HUDEP-2 (cell line): ENCODE results near the gene MAJIN.

Source experiments
- DNase-seq, 76 experiments: peaks; one replicate each; lab custom pipeline; 2025; ENCODE audit not compliant: unreplicated experiment in 76 of 76; lab: John Stamatoyannopoulos, UW

The MAJIN gene

DNA sequence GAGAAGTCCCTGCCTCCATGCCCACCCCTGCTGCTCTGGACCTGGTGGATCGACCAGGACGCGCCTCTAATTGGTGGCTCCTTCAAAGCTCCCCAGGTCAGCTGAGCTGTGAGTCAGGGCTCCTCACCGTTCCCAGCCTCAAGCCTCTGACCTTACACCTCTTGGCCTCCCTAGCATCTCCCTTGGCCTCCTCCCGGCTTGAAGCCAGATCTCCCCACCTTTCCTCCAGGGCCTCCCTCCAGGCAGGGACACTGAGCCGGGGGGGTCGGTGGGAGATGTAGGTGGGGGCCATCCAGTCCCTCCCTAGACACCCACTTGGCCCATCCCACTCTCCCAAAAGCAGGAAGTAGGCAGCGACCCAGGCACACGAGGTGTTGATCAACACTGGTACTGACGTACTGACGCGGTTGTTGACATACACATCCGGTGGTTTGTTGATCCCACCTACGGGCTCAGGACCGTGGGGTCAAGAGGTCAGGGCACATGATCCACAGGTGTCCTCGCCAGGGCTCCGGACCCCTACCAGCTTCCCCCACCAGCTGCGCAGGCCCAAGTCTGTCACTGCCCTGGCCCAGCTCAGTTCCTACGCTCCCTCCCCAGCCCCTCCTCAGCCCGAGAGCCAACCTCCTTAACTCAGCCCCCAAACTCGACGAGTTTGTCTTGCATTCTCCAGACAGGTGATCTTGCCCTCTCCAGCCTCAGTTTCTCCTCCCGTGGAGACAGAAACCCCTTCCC is 55.7 kb downstream of the MAJIN start:
- DNase-seq: peak in 8 of 76 experiments; percentile 3 to 32 (median 10)

DNA sequence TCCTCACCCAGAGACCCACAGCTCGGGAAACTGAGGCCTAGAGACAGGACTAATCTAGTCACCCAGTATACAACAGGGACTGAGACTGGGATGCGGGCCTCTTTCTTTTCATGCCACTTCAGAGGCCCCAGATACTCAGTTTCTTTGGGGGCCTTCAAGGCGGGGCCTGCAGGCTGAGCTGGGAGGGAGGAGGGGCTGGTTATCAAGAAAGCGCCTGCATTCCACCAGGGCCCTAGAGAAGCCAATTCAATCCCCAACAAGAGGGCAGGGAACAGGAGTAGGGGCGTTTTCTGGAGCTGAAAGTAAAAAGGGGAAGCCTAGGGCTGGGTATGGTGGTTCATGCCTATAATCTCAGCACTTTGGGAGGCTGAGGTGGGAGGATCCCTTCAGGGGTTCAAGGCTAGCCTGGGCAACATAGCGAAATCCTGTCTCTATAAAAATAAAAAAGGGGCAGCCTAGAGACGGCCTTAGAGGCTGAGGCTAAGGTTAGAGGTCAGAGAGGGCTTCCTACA is 56.5 kb downstream of the MAJIN start:
- no peak for DNase-seq

DNA sequence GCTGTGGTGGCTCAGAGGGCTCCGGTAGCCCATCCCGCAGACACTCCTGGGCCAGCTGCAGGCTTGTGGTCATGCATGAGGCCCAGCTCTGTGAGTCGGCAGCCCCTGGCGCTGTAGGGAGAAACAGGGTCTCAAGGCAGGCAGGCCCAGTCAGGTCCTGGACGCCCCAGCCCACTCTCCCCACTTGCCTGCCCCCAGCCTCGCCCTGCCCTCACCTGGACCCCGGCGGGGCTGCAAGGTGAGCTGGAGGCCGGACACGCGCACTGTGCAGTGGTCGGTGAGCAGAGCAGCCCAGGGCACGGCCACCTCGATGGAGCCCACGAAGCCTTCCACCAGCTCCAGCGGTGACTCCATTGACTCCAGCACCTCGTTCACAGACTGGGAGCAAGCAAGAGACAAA is 57.8 kb downstream of the MAJIN start:
- DNase-seq: no peak

DNA sequence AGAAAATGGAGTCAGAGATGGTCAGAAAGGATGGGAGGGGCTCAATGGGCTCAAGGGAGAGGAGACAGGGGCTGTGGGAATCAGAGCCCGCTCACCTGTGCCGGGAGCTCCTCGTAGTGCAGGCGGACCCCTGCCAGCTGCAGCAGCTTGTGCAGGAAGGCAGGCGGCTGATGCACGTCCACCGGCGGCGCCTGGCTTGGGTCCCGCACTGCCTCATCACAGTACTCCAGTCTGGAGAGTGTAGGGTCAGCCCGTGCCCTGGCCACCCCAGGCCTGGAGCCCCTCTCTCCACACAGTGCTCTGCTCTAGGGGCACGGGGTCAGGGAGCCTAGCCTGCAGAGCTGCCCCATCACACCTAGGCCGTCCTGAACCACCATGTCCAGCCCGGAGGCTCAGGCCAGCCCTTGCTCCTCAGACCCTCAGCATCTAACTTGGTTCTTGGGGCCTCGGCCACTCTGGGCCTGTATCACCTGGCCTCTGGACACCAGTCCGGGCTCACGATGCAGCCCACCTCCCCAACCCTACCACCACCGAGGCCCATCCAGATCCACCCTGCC is 58.7 kb downstream of the MAJIN start:
- DNase-seq: no peak

DNA sequence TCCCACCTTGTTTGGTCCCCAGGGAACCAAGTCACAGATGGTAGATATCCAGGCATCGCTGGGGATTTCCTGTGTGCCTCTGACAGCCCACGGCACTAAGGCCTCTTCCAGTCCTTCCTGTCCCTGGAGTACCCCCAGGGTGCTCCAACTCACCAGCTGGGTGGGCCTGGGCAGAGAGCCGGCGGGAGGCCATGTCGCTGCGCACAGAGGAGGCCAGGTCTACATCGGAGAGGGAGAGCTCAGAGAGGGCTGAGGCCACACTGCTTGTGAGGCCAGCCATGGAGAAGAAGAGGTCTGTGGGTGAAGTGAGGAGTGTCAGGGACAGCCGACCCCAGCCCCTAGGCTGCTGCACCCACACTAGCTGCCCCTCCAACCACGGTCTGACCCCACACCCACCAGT is 60.2 kb downstream of the MAJIN start:
- DNase-seq: no peak

DNA sequence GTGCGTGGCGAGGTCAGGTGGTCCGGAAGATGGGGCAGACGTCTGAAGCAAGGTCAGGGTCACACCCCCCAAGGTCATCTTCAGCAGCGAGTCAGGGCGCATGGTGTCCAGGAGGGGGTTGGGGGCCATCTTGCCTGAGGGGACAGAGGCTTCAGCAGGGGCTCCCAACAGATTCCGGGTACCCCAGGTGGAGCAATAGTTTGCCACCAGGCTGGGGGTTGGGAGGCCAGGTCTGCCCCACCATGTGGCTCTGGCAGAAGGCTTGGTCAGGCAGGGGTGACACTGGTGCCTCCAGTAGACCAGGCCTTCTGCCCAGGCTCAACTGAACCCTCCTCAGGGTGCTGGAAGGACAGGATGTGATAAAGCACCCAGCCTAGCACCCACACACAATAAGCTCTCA is 60.8 kb downstream of the MAJIN start:
- DNase-seq: no peak

DNA sequence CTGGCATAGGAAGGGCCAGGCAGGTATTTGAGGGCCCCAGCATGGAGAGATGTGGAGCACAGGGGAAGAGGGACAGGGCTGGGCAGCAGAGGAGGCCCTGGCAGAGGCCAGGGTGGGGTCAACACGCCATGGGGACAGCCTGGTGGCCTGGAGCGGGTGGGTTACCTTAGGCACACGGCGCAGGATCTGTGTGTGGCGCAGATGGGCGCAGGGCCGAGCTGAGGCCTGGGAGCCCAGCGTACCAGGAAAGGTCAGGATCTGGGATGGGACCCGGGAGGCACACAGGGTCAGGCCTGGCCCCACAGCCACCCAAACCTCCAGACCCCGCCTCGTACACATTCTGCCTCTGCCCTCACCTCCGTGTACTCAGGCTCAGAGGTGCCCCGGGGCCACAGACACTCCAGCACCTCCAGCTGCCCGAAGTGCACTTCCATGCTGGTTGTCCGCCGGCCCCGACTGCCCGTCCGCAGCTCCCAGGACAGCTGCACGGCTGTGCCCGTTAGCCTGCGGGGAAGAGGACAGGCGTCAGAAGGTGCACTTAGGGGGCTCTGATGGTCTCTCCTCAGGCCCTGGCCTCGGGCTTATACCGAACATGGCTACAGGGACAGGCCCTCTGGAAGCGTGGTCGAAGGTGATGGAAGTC is 61.3 kb downstream of the MAJIN start:
- no peak for DNase-seq

DNA sequence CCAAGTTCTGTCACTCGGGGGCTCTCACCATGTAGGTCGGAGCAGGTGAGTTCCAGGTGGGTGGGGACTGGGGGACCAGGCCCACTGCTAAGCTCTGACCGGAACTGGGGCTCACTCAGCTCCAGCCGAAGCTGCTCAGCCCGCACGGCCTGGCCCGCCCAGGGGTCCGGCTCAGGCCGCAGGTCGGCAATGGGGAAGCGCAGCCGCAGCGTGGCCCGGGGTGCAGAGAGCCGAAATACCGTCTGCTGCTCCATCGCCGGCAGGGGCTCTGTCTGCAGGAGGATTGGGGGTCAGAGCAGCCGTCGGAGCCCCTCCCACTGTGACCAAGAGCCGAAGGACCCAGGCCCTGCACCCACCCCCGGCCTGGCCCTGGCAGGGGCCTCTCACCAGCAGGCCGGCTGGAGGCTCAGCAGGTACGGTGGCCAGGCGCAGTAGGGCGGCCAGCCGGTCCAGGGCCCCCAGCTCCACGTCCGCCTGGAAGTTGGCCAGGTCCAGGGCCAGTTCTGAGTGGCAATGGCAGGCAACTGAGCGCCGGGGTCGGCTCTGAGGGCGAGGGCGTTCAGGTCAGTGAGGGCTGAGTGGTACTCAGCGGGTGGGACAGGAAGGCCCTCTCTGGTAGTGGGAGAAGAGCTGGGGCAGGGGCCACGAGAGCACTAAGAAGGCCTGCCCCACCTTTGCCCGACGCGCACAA is 62.1 kb downstream of the MAJIN start:
- no peak for DNase-seq

DNA sequence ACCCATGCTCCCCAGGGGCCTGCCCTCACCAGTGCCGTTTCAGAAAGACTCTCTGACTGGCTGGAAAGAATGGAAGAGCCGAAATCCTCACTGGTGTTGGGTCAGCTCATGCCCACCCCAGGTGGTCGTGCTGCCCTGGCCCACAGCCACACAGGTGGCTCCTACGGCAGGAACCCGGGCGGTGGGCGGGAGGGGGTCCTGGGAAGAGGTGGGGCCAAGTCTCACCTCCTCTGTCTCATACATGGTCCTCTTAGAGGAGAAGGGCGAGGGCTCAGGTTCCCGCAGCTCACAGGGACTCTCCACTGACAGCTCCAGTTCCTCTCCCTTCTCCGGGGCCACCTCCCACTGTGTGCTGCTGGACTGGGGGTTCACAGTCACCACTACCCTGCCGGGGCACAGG is 63.1 kb downstream of the MAJIN start:
- no peak for DNase-seq

DNA sequence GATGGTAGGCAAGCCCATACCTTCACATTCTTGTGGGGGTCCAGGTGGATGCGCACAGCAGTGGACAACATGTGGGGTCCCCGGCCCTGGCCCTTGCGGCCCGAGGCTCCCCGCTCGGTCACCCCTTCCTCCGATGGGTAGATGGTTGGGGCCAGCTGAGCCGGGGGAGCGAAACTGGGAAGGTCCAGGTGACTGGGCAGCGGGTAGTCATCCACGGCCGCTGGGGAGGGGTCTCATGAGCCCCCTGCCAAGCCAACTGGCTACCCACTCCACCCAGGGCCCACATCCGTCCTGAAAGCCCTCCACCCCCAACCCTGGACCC is 65.6 kb downstream of the MAJIN start:
- no peak for DNase-seq

DNA sequence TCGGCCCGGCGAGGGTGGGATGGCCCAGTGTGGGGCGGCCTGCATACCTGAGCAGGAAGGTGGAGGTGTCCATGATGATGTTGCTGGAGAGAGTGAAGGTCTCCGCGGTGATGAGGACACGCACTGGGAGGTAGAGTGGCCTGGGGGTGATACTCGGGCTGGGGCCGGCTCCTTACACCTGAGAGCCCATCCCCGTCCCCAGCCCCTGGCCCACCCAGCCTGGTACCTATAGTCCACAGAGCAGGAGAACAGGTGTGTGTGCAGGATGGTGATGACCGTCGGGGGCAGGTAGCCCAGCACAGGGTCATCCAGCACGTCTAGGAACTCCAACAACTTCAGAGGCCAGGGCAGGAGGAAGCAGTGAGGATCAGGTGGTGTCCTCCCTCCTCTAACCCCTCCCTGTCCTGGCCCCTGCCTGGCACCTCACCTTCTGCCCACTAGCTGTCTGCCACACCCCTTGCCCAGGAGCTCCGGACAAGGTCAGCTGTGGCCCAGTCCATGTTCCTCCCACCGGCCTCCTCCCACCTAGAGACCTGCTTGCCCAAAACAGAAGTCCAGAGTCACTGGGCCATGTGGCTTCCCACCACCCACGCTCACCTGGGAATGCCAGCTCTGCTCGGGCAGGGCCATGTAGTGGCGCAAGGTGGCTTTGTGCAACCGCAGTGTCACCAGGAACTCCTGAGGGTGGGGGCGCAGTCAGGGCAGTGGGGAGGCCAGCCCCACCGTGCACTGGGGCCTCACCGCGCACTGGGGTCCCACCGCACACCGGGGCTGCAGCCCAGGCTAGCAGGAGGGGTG is 66.2 kb downstream of the MAJIN start:
- no peak for DNase-seq

DNA sequence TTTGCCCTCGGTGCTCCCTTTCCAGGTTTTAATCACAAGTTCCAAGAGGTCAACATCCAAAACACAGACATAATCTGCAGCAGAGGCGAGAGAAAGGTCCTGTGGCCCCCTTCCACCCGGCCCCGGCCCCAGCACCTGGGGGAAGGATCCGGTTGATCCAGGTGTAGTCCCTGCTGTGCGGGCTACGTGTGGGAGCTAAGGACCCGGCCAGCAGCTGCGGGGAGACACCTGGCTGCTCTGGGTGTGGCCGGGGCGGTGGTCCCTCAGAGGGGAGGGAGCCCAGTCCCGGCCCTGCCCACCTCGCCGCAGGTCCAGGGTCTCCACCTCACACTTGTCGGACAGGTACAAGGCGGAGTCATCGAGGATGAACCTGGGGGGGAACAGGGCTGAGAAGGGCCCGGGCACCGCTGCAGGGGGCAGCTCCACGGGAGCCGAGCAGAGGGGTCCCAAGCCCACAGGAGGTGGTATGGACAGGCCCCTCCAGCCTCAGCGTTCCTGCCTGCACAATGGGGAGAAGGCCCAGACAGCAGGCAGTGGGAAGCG is 68.5 kb downstream of the MAJIN start:
- no peak for DNase-seq

DNA sequence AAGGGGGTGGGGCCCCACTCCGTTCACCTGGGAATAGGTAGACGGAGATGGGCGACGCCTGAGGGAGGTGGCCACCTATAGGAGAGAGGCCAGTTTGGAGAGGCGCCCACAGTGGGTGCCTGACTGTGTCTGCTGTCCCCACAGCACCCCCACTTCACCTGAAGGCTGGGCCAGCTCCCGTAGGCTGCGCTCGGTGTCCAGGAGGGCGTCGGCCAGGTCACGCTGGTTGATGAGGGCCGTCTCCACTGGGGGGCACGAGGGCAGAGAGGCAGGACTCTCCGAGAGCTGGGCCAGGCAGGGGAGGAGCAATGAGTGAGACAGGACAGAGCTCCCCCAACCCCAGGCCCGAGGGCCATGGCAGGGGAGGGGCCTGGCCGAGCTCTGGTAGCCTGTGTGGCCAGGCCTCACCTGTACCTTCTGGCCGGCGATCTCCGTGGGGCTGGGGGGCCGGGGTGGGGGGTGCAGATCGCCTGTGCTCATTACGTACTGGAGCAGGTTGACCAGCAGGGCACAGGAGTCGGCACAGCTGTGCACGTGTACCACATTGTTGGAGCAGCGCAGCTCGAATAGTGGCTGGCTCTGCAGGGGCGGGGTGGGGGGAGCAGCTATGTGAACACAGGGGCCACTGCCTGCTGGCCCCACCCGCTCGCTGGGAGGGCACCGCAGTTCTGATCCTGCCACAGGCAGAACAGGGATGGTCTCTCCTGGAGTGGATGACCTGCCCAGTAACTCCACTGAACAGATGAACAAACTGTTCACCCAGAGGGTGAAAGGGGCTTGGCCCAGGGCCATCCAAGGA is 69.6 kb downstream of the MAJIN start:
- no peak for DNase-seq

DNA sequence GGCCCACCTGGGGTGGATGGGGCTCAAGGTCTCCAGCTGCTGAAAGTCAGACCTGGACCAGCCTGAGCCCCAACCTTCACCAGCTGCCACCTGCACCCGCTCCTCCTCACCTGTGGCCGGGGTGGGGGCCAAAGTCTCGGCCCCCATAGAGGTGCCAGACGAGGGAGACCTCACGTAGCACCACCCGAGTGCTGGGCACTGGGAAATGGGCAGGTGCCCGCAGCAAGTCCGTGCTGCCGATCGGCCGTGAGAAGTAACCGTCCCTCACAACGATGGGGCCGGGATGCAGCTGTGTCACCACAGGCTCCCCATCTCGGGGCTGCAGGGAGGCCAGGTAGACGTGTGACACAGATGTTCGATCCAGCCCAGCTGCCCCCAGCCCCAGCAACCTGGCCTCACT is 71.1 kb downstream of the MAJIN start:
- no peak for DNase-seq

DNA sequence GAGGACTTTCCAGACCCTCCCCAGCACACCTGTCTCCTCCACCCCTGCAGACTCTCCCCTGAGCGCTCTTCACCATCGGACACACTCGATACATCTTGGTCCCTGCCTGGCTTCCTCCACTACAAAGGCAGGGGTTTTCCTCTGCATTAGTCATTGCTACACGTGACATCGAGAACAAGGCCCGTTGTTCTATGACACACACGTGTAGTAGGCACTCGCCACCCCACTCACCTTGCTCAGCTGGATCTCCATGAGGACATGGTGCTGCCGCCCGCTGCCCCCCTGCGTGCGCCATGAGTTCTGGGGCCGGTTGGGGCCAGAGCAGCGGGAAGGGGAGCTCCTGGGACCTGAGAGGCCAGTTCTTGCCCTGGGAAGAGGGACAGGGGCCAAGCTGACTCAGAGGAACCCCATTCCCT is 71.6 kb downstream of the MAJIN start:
- no peak for DNase-seq

DNA sequence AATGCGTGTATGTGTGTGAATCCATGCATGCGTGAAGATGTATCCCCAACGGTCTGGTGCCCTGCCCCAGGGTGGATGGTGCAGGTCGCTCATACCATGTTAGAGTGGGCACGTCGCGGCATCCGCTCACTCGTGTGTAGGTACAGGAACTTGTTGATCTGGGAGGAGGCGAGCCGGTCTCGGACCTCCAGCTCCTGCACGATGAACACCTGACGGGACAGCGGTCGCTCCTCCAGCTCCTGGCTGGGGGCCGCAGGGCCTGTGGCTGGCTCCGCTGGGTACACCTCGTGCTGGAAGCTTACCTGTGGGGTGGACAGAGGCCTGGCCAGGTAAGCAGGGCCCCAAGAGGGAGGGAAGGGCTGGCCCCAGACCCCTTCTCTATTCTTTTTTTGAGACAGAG is 73.4 kb downstream of the MAJIN start:
- no peak for DNase-seq

DNA sequence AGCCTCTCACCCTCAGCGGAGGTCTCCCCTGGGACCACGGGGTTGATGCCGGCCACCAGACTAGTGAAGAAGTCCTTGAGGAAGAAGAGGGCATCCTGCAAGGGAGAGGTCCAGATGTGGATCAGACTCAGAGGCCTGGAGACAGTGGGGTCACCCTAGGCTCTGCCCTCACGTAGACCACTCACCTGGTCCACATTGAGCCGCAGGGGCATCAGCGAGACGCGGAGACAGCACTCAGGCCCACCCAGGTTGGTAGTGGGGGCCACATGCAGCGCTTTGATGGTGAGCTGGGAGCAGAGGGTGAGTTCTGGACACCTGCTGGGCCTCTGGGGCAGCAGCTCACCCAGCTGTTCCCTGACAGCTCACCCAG is 73.8 kb downstream of the MAJIN start:
- DNase-seq: no peak

DNA sequence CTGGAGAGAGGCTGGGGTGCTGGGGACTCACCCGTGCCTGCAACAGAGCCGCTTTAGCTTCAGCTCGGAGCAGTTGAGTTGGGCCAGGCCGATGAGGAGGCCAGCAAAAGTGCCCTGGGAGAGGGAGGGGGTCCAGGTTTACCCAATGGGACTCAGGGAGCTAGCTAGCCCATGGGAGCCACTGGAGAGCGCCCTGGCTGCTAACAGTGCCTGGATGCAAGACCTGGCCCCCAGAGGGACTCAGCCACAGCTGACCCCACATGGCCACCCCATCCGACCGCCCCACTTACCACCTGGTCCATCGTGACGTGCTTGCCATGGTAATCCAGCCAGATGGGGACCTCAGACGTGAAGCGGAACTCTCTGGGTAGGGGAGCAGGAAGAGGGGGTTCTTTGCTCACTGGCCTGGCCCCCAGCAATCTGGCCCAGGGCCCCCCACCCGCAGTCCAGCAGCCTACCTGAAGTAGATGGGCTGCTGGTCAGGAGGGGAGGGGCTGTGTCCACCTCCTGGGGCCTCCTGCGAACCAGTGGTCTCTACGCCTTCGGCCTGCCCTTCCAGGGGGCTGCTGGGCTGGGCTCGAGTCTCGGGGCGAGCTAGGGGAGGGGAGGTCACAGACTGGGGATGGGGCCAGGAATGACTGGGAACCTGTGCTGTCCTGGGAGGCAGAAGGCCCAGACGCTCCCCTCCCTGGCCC is 74.4 kb downstream of the MAJIN start:
- DNase-seq: no peak

DNA sequence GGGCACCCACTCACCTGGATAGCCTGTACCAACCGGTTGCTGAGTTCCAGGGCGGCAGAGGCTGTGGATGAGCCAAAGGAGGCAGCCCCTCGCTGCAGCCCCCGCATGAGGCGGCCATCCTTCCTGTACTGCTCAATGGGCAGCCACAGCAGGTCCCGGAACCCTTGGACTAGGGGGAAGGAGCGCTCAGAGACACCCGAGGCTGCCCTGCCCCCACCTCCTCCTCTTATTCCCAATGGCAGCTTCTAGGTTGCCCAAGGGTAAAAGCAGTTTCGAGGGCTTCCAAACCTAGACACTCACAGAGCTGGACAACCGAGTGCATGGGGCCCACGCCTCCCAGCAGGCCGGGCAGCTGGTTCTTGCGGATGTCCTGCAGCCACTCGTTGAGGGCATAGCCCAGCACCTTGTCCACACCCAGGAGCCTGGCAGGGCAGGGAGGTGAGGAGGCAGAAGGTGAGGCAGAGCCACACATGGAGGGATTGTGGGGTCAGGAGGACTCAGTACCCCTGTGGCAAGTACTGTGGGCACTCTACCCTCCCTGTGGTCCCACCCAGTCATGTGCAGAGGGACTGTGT is 75.4 kb downstream of the MAJIN start:
- DNase-seq: no peak
